Measurements from ENCODE around the gene GGA3.

GGA3 gene

GRCh38 chr17:75194879-75195278, 66.5 kb downstream of the GGA3 start:
- no peaks in the 10 kb centered on the region for H3K9me3 Mint-ChIP-seq
- TF ChIP-seq CTCF (IDR thresholded peaks at IDR 0.05), result no peak
- DNase-seq, result no peak
- H3K36me3 Mint-ChIP-seq (ENCODE audit: low read depth), result no peaks in the 10 kb centered on the region
- H3K27ac Mint-ChIP-seq, result no peak overlapping the region
- H3K27me3 Mint-ChIP-seq (ENCODE audit: low read depth, poor library complexity), result peaks cover 24% of the 10 kb centered on the region
- H3K4me1 Mint-ChIP-seq, result no peaks in the 10 kb centered on the region
- no peak overlapping the region for H3K4me3 Mint-ChIP-seq

GRCh38 chr17:75191584-75191983, 69.8 kb downstream of the GGA3 start:
- Mint-ChIP-seq H3K27me3 (ENCODE audit: low read depth, poor library complexity) (peaks cover 18% of the 10 kb centered on the region), H3K36me3 (ENCODE audit: low read depth) (no peaks in the 10 kb centered on the region), H3K4me1 (no peaks in the 10 kb centered on the region), H3K9me3 (no peaks in the 10 kb centered on the region), H3K4me3 (no peak overlapping the region), H3K27ac (peak overlapping the region; percentile 82)
- TF ChIP-seq CTCF (IDR thresholded peaks at IDR 0.05), result no peak
- no peak for DNase-seq

- no peak overlapping the region for H3K27ac Mint-ChIP-seq
- peaks cover 6% of the 10 kb centered on the region for H3K9me3 Mint-ChIP-seq
- H3K36me3 Mint-ChIP-seq (ENCODE audit: low read depth), result no peaks in the 10 kb centered on the region
- TF ChIP-seq CTCF (IDR thresholded peaks at IDR 0.05), result no peak
- H3K4me1 Mint-ChIP-seq, result peaks cover 12% of the 10 kb centered on the region
- H3K4me3 Mint-ChIP-seq, result no peak overlapping the region
- DNase-seq, result no peak
- peaks cover 15% of the 10 kb centered on the region for H3K27me3 Mint-ChIP-seq (ENCODE audit: low read depth, poor library complexity)
Measured at GRCh38 chr17:75188614-75189013, 72.8 kb downstream of the GGA3 start.

Data from nephron progenitor cell (in vitro differentiated cells).